Measurements from ENCODE around the gene DMRT2.

DMRT2 gene

DNA sequence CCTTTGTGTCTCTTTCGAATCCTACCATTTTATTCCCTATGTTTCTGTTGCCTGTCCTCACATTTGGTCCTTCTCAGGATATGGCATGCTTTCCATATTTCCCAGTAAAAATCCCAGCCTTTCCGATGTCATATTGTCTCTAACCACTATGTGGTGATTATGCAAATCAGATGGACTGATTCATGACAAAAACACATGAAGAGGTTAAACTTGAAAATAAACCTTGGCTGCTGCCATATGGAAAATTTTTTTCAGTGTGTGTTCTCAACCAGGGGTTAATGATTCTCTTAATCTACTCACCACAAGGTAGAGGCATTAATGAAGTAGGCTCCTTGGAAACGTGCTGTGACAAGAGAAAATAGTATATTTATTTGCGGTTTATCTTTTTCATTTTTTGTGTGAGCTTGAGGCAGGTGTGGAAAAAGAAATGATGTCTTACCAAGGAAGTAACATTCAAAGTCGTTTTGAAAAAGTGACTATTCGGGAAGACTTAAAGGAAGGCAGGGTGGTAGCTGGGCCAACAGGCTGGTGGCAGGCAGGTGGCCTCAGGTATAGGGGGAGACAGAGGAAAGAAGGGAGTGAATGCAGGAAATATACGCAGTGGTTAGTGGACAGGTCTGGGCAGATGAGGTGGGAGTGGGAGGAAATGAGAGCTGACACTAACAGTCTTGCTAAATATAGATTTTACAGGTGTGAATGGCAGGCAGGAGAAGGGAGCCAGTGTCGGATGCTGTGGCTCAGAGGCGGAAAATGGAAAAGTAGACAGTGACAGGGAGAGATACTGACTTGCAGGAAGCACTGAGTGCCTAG, 46.2 kb downstream of the DMRT2 start:
- FAIRE-seq = no peak

DNA sequence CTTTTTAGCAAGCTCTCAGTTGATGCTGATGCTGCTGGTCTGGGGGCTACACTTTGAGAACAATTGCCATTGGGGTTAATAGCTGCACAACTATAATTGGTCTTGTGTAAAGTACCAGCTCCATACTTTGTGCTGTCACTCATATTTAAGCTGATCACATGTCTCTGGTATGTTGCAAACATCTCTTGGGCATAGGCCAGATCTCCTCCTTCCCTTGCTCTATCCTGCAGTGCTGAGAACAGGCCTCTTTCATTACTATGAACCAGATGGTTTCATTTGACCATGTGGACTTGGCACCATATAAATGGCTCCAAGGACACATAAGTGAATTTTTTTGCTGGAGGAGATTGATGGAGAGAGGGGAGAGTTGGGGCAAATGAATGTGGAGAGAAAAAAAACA, 48.4 kb downstream of the DMRT2 start:
- no peak for FAIRE-seq

- FAIRE-seq = no peak
These were observed 50.0 kb downstream of the DMRT2 start for GRCh38 chr9:1100201-1100600.

- no peak for FAIRE-seq
These were observed 50.8 kb downstream of the DMRT2 start for GRCh38 chr9:1100945-1101344.

DNA sequence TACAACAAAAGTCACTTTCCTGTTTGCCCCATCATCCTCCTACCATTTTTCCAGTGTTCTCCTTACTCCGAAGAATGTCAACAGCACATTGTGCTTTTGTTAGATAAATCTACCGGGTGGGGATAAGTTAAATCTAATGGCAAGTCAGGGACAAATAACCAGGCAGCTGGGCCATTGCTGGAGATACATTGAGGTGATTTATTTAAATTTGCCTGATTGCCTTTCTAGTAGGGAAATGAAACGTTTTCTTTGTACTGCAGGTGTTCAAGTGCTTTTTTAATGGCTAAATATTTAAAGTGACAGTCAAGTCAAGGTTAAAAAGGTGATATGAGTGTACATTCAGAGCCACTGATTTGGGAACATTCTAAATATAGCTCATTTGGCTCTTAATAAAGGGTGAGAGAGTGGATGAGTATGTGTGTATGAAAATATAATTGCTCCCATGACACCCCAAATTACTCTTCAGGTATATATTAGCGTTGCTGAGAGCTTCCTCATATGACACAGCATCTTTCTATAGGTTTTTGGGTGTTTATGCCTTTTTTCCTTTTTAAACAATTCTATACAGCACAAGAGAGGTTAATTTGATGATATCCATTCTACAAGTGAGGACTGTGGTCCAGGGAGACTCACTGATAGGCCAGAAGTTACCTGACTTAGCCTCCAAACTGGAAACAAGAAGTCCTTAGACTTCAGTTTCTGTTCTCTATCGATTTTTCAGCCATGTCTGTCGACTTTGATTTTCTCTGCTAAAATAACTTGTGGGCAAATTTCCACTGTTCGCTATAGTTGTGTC, 51.9 kb downstream of the DMRT2 start:
- FAIRE-seq = no peak

DNA sequence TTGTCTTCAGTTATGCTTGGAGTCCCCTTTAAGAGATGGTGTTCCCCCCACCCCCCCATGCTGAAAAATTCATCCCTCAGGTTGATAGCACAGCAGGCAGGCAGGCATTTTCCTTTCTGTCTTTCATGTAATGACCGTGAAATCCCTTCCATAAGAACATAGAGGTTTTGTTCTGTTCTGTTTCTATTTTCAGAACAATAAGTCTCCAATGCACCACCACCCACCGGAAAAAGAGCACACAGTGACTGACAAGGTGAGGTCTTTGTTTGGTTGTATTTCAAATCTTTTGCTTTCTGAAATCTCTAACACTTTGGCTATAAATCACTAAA, 52.4 kb downstream of the DMRT2 start:
- FAIRE-seq = no peak
